Fibroblast of lung (primary cell): ENCODE data around the gene OTOP2. TPM values are rescaled to one million over a fixed set of nuclear protein-coding genes. Genes with fewer than 3 reads are reported as not detected.

ENCODE experiments used
- DNase-seq, 2 donors: peaks; one replicate each; pipeline versions ENCODE4 v3.0.0 to v3.0.0-alpha.2; 2010; ENCODE audit warnings: low read depth in 2 of 2
- H2AFZ ChIP-seq: 2 replicates; pipeline ENCODE4 v1.5.1; 2012; ENCODE audit warnings: low read length, control low read depth, inconsistent platforms
- H3K27ac ChIP-seq: 2 replicates; pipeline ENCODE4 v1.5.1; 2011; ENCODE audit warnings: low read length, control low read depth; ENCODE audit not compliant: insufficient read depth
- H3K27me3 ChIP-seq: 2 replicates; pipeline ENCODE4 v1.5.1; 2011; ENCODE audit warnings: mild to moderate bottlenecking, low read length; ENCODE audit not compliant: control insufficient read depth, insufficient read depth
- H3K36me3 ChIP-seq: 2 replicates; pipeline ENCODE4 v1.5.1; 2011; ENCODE audit warnings: low read length; ENCODE audit not compliant: control insufficient read depth, insufficient read depth
- H3K4me1 ChIP-seq: 2 replicates; pipeline ENCODE4 v1.5.1; 2011; ENCODE audit warnings: low read length; ENCODE audit not compliant: control insufficient read depth, insufficient read depth; ENCODE audit errors: extremely low read depth
- H3K4me2 ChIP-seq: 2 replicates; pipeline ENCODE4 v1.5.1; 2011; ENCODE audit warnings: low read length, control low read depth; ENCODE audit not compliant: insufficient read depth; ENCODE audit errors: extremely low read depth
- H3K4me3 ChIP-seq, 4 experiments: fragments of 200-600 bp in 1 of 4; sonication (generic) in 1 of 4; replicated peaks in 1 of 4; 2 replicates each; pipeline ENCODE4 v1.5.1; 2011 to 2016; ENCODE audit warnings: low read length in 4 of 4, low read depth in 3 of 4, mild to moderate bottlenecking in 3 of 4, control low read depth in 2 of 4, inconsistent platforms in 1 of 4, mixed read lengths in 1 of 4; ENCODE audit not compliant: insufficient read depth in 1 of 4; ENCODE audit errors: control extremely low read depth in 1 of 4
- H3K79me2 ChIP-seq: 2 replicates; pipeline ENCODE4 v1.5.1; 2012; ENCODE audit warnings: mild to moderate bottlenecking, low read length, inconsistent platforms; ENCODE audit not compliant: control insufficient read depth, insufficient read depth
- H3K9ac ChIP-seq: 2 replicates; pipeline ENCODE4 v1.5.1; 2011; ENCODE audit warnings: mild to moderate bottlenecking, low read length, control low read depth; ENCODE audit not compliant: insufficient read depth
- H3K9me3 ChIP-seq: 2 replicates; pipeline ENCODE4 v1.5.1; 2012; ENCODE audit warnings: low read depth, low read length; ENCODE audit not compliant: control insufficient read depth, insufficient read depth
- H4K20me1 ChIP-seq: 2 replicates; pipeline ENCODE4 v1.5.1; 2011; ENCODE audit warnings: low read length; ENCODE audit not compliant: control insufficient read depth, insufficient read depth; ENCODE audit errors: extremely low read depth
- CTCF ChIP-seq, 2 donors: IDR thresholded peaks in 1 of 2; conservative IDR thresholded peaks in 1 of 2; 1 replicate in 1 of 2; 2 replicates in 1 of 2; pipeline ENCODE4 v1.5.1; 2011 to 2012; ENCODE audit warnings: low read length in 2 of 2, control low read depth in 1 of 2, inconsistent platforms in 1 of 2, low read depth in 1 of 2, mild to moderate bottlenecking in 1 of 2
- EZH2 ChIP-seq: IDR thresholded peaks from 2 replicates; pipeline ENCODE4 v1.5.1; 2012; ENCODE audit warnings: low read length, control low read depth, mild to moderate bottlenecking; ENCODE audit errors: missing control alignments
- polyA plus RNA-seq, 2 donors: library from polyadenylated mRNA; depleted of rRNA in 1 of 2; stranded (reverse) in 1 of 2; unstranded in 1 of 2; fragments of >200 nt; gene quantifications; 2 replicates each; pipeline ENCODE4 v1.2.1, GENCODE V29; 2011 to 2012; ENCODE audit warnings: missing spikeins in 1 of 2
- total RNA-seq: library from RNA; depleted of rRNA; stranded (reverse); fragments of >200 nt; gene quantifications from 2 replicates; pipeline ENCODE4 v1.2.1, GENCODE V29; 2014

Gene OTOP2
- total and polyA plus RNA-seq, 2 donors (not counting 1 experiment from before 2014, with no cell fraction given) = not detected

GRCh38 chr17:74918906-74919305 is 5.2 kb upstream of the OTOP2 start:
- Histone ChIP-seq H3K9ac (no peak overlapping the region), H2AFZ (no peak overlapping the region), H3K27me3 (peaks cover 21% of the 10 kb centered on the region), H3K9me3 (no peaks in the 10 kb centered on the region), H3K4me1 (no peaks in the 10 kb centered on the region), H3K4me3 (no peak overlapping the region), H3K36me3 (no peaks in the 10 kb centered on the region), H3K79me2 (no peaks in the 10 kb centered on the region), H4K20me1 (no peaks in the 10 kb centered on the region), H3K27ac (no peak overlapping the region), H3K4me2 (no peak overlapping the region)
- TF ChIP-seq CTCF (conservative IDR thresholded peaks at IDR 0.05 in 1 of 2, IDR thresholded peaks at IDR 0.05 in 1 of 2; ENCODE audit: low read depth in 1 of 2, low read length in 2 of 2) (no peak), EZH2 (no peak)
- no peak for DNase-seq

- peak in 1 of 2 donors; percentile 25 for TF ChIP-seq CTCF (conservative IDR thresholded peaks at IDR 0.05 in 1 of 2, IDR thresholded peaks at IDR 0.05 in 1 of 2; ENCODE audit: low read depth in 1 of 2, low read length in 2 of 2)
- no peak for TF ChIP-seq EZH2
These were observed 4.4 kb upstream of the OTOP2 start for GRCh38 chr17:74919440-74920305.

GRCh38 chr17:74920306-74920620 is 3.8 kb upstream of the OTOP2 start:
- Histone ChIP-seq H2AFZ (no peak overlapping the region), H3K9ac (no peak overlapping the region), H3K9me3 (no peaks in the 10 kb centered on the region), H3K4me3 (no peak overlapping the region), H3K27me3 (peaks cover 35% of the 10 kb centered on the region), H3K27ac (no peak overlapping the region), H3K4me1 (no peaks in the 10 kb centered on the region), H3K4me2 (no peak overlapping the region), H4K20me1 (no peaks in the 10 kb centered on the region), H3K36me3 (no peaks in the 10 kb centered on the region), H3K79me2 (no peaks in the 10 kb centered on the region)
- TF ChIP-seq EZH2 (no peak), CTCF (conservative IDR thresholded peaks at IDR 0.05 in 1 of 2, IDR thresholded peaks at IDR 0.05 in 1 of 2; ENCODE audit: low read depth in 1 of 2, low read length in 2 of 2) (no peak)
- DNase-seq = no peak

More at GRCh38 chr17:74919440-74920305, 4.4 kb upstream of the OTOP2 start:
- Histone ChIP-seq H2AFZ (no peak overlapping the region), H3K36me3 (no peaks in the 10 kb centered on the region), H4K20me1 (no peaks in the 10 kb centered on the region), H3K4me1 (no peaks in the 10 kb centered on the region), H3K4me3 (no peak overlapping the region), H3K79me2 (no peaks in the 10 kb centered on the region), H3K9me3 (no peaks in the 10 kb centered on the region), H3K27me3 (peaks cover 29% of the 10 kb centered on the region), H3K27ac (no peak overlapping the region), H3K4me2 (no peak overlapping the region), H3K9ac (no peak overlapping the region)
- DNase-seq = peak in 1 of 2 donors; percentile 6
